Activated gamma-delta T cell treated with anti-CD3 and anti-CD28 coated beads, Interleukin-2, amount 50 U/mL, for 16 hours (primary cell): Measurements from ENCODE around the gene CADM3.

Source experiments
- DNase-seq: peaks from one replicate; pipeline ENCODE4 v3.0.0-alpha.2; 2020; ENCODE audit warnings: low read depth

Gene CADM3

GRCh38 chr1:159171254-159171687 is at the start of gene CADM3:
TSS of gene CADM3 (plus strand) at chr1:159171615. CDS start at chr1:159171766, 151 bp downstream.
- no peak for DNase-seq

- DNase-seq: no peak
These were observed 49.3 kb upstream of the CADM3 start for GRCh38 chr1:159122005-159122621.

DNA sequence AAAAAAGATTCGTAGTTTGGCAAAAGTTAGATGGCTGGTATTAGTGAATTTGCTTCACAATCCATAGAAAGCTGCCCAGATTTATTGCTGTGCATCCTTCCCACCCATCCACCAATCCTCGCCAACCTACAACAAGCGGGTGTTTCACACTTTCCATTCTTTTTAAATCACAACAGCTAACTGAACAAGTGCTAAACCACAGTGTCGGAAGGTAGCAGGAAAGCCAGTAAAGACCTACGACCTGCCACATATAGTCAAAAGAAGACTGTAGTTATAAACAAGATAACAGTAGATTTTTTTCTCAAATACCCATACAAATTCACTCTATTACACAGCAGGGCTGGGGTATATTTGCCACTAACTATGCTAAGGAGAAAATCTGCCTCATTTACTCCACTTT is 47.8 kb upstream of the CADM3 start:
- no peak for DNase-seq

DNA sequence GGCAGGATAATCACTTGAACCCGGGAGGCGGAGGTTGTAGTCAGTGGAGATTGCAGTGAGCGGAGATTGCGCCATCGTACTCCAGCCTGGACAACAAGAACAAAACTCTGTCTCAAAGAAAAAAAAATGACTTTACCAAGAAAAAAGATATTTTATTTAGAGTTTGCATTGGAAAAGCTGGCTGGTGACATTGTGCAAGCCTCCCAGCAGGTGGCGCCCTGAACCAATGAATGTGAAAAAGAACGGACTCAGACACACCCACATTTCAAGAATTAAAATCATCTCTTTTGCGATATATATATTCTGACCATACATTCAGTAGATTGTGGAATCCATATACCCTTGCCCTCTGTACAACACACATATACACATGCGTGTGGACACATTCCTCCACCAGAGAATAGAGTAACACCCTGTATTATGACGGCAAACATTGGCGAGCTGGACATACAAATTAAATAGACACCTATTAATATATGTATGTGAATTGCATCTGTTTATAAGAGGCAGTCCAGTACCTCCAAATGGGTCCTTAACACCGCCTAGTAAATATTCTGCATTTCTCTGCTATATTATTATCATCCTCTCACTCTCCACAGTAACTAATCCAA is 39.0 kb upstream of the CADM3 start:
- DNase-seq: peak; percentile 40

DNA sequence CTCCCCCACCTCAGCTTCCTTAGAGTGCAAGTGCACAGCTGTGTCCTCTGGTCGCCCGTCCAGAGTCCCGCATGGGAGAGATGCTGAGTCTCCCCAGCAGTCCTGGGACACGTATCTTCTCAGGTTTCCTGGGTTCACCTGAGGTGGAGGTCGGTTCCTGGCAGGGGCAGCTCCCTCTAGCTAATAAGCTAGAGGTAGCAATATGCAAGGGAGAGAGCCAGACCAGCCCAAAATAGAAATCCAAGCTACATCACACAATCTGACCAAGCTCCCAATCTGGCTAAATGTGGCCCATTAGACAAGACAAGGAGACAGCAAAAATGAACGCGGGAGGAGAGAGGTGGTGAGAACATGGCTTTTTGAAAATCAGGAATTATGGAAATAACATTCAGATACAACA is 30.9 kb upstream of the CADM3 start:
- DNase-seq: no peak

DNA sequence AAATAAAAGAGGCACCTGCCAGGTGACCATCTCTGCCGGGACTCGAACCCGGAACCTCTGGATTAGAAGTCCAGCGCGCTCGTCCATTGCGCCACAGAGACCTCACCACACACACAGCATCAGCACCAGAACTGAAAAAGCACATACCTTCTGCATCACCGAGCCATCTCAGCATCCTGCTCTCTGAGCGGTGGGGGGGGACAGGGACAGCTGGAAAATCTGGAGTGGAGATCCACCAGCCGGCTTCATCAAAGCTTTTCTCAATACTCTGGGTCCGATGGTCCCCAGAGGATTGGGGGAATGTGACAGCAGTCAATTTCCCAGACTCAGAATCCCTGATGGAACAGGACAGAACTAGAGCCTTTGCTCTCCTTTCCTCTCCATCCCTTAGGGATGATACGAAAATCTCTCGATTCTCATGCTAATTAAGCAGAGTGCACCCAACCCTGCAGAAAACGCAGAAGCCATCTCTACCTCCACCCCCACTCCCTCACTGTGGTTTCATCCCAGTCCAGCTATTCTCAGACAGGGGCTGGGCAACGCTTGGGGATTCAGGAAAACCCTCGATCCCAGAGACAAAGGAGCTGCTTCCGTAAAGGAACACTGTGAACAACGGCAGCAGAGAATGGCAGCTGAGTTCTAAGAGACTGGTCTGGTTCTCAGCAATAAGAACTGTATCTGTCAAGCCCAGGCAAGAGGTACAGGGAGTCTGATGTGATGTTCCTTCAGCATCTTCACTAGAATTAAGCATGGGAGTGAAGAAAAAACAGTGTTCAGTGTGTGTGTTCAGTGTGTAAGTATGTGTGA is 29.6 kb upstream of the CADM3 start:
- no peak for DNase-seq

DNA sequence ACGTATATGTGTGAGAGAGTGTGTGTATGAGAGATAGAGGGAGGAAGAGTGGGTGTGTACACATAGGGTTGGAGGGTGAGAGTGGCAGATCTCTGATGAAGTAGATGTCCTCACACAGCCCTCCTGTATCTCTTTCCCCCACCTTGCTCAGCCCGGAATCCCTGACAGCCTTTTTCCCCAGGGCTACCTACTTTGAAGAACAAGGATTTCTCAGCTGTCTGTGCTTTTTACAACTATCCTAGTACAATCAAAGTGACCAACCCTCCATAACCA is 29.1 kb upstream of the CADM3 start:
- no peak for DNase-seq

DNA sequence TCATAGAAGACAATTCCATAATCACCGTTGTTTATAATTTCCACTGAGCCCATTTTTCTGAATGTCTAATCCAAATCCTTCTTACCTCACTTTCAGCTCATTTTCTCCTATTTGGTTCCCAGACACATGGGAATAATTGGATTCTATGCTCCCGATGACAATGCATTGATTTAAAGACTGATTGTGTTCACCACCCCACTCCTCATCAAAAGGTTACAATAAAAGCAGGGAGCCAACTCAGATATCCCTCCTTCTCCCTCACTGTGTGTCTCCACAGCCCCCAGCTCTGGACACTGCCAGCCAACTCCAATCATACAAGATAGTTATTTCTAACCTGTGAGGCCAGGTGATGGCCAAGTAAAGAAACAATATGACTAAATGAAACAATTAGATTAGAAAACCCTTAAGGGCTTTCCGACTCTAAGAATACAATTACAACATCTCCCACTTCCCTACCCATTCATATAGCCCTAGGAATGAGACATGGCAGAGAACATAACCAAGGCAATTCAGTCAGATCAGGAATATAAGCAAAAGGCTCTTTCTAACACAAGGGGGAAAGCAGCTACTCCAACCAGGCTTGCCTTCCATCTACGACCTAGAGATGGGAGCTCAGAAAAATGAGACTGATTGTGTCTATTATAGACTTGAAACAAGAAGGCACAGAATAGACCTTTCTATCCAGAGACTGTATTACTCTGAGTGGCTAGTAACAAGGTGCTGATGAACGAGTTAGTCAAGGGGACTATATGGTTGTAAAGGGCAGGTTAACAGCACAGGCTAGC is 28.5 kb upstream of the CADM3 start:
- DNase-seq: no peak

GRCh38 chr1:159144571-159144970 is 26.8 kb upstream of the CADM3 start:
- no peak for DNase-seq

GRCh38 chr1:159146980-159147379 is 24.4 kb upstream of the CADM3 start:
- no peak for DNase-seq

DNA sequence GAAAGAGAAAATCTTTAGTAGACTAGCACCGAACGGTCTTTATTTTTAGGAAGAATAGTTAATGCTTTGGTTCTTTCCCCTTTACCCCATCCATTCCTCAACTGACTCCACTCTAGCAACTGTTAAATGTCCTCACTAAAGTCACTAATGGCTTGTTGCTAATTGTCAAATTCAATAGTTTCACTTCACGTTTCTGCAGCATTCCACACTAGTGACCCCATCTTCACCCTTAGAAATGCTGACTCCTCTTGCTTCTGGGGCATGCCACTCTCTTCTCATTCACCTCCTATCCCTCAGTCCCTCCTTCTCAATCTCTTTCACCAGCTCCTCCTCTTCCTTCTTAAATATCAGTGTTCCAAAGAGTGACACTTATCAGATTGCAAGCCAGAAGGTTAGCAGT is 19.4 kb upstream of the CADM3 start:
- DNase-seq: no peak

DNA sequence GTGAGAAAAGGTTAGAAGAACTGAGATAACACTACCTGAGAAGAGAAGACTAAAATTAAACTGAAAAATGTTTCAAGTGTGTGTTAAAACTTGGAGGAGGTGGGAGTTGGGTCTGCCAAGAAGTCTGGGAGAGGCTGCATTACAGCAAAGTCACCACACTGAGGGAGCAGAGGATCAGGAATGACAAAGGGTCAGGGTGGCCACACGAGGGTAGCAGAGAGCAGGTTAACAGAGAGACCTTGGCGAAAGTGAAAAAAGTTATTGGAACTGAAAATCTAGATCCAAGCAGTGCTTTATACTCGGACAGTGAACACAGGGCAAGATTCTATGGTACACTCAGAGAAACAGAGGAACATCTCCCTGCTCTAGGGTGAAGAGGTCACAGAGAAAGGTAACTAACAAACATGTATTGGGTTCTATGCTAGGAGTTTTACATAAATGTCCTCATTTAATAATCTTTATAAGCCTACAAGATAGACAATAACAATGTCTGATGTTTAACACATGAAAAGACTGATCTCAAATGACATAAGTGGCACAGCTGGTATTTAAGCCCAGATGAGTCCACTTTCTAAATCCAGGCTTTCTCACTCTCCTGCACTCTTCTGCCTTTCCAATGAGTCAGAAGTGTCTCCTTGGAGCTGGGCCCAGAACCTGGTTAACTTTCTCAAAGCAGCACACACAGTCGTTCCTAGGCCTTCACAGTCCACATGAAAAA is 10.3 kb upstream of the CADM3 start:
- peak; percentile 39 for DNase-seq

GRCh38 chr1:159161719-159162026 is 9.7 kb upstream of the CADM3 start:
- DNase-seq: no peak

- DNase-seq: no peak
These were observed 8.7 kb upstream of the CADM3 start for GRCh38 chr1:159162516-159163265.

- no peak for DNase-seq
These were observed 7.7 kb upstream of the CADM3 start for GRCh38 chr1:159163614-159164228.

DNA sequence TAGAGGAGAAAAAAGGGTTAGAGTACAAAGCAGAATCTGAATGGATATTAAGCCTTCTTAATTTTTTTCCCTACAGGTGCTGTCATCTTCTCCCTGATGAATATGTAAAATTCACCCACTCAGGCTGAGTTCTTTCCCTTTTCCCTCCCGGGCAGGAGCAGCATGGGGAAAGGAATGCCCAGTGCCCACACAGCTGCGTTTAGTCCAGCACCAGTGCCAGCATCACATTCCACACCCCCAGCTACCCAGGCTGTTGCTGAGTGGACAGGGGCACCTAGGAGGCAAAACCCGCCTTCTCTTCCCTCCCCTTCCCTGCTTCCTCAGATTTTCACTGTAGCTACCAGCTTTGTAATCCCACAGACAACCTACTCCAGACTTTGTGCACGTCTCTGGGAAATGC is 3.4 kb upstream of the CADM3 start:
- no peak for DNase-seq

DNA sequence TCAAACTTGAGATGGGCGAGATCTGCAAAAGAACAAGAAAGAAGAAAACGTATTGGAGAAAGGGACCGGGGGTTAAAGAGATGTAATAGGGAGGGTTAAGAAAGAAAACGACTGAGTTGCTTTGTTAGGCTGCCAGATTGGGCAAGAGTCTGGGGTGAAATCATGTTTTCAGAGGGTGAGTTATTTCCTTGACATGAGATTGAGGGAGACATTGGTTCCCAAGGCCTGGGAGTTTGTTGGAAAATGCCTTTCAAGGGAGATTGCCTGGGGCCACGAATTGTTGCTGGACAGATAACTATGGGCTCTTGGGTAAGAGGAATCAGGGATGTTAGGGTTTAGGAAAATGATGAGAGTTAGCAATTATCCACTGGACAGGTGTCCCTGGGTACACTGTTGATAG is 776 bp upstream of the CADM3 start:
- no peak for DNase-seq

- DNase-seq: no peak
These were observed 480 bp downstream of the CADM3 start for GRCh38 chr1:159171688-159172501.

DNA sequence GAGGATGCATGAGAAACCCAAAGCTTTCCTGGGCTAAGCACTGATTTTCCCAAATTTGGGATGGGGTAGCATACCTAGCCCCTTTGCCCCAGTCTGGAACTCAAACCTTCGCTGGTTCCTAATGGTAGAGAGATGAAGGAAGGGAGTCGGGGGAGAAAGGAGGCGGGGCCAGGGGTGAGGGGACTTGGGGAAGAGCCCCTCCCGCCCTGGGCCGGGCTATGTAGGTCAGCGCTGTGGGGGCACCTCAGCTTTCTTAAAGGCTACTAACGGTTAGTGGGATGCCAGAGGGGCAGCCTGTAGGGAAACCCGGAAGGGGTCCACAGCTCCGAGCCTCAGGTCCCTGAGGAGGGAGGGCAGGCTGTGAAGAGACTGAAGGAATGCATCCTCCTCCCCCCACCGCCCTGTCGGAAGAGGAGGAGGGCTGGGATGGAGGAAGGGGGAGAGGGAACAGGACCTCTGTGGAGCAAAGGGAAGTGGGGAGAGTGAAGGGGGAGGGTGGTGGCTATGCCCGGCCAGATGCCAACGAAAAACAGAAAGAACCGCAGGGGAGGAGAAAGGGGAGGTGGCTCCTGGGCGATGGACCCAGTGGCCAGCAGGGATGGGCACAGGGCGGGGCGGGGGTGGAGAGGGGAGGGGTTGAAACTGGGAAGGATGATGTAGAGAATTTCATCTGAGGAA is 1.3 kb downstream of the CADM3 start:
- DNase-seq: no peak

DNA sequence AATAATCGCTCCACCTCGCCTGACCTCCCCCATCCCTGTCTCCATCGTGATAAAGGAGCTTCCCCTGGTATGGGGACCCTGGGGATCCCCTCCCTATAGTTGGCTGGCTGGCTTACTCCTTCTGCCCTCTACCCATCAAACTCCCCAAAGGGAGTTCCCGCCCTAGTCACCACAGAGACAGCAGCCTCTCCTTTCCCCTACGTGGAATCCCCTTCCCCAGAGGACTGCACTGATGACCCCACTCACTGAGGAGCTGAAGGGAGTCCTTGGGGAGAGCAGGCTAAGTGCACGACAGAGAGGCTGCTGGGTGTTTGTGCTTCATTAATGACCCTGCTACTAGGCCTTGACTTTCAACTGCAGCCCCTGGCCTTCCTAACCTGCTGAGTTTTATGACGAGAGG is 1.9 kb downstream of the CADM3 start:
- no peak for DNase-seq
